Measurements from ENCODE around the gene FBXO11.
"Not testable (repeated sequence)": the region's sequence is repeated elsewhere in the genome, so short reads cannot be mapped to it uniquely, and the experiment has no call there.

FBXO11 gene

DNA sequence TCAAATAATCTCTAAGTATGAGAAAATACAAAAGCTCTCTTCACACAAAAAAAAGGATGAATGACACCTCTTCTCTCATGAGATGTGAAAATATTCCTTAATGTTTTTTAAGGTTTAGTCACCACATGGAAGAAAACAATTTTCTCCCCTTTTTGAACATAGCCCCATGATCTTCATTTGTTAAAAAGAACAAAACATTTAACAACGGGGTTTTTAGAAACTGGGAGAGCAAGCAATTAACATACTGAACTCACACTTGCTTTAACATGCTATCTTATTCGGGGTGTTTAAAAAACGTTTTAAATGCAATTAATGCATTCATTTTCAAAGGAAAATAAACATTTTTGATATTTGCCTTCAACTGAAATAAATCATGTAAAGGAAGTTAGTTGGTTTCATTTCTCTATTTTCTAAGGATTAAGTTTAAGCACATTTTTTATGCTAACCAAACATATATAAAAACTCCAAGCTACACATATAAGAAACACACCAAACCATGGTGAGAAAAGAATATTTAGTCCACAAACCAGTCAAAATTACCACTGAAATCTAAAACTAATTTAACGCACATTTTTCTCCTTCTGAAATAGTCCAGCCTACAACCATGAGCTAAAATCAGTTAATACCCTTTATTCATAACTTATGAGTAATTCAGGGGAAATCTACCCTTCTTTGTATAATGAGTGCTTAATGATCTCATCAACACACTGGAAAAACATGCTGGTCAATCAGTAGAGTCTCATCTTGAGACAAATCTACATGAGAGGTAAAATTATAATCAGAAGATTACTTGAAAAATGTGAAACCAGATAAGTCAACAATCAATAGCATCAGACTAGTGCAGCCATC lies 8.2 kb downstream of the FBXO11 start:
- no peak for DNase-seq

DNA sequence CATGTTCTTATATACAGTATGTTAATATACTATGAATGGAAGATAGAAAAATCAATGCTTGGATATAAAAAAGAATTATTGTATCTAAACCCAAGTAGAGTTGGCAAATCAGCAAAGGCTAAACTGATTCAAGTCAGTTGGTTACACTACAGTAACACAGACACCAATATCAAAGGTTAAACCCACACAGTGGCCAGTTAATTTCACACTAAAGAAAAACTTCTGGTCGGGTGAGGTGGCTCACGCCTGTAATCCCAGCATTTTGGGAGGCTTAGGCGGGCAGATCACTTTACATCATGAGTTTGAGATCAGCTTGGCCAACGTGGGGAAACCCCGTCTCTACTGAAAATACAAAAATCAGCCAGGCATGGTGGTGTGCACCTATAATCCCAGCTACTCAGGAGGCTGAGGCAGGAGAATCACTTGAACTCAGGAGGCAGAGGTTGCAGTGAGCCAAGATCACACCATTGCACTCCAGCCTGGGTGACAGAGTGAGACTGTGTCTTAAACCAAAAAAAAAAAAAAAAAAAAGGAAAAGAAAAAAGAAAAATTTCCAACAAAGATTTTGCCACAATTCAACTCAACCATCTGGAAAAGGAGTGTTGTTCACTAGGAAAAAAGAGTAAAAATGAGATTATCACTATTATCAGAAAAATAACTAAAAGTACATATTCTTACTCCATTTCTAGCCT lies 9.0 kb downstream of the FBXO11 start:
- not testable (repeated sequence) for DNase-seq

DNA sequence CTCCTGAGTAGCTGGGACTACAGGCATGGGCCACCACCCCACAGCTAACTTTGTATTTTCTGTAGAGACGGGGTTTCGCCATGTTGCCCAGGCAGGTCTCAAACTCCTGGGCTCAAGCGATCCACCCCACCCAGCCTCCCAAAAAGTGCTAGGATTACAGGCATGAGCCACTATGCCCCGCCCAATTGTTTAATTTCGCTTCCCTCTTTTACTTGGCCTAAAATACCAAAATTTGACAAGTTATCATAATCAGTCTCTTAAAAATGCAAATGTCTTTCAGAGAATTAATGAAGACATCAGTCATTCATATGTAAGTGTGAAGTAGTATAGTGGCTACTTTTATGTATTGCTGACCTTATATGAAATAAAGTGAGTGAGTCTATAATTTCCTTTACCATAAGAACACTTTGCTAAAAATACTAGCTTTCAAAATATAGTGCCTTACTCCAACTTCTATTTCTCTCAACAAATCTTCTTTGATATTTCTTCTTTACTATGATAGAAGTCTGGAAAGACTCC lies 9.8 kb downstream of the FBXO11 start:
- DNase-seq, result no peak

DNA sequence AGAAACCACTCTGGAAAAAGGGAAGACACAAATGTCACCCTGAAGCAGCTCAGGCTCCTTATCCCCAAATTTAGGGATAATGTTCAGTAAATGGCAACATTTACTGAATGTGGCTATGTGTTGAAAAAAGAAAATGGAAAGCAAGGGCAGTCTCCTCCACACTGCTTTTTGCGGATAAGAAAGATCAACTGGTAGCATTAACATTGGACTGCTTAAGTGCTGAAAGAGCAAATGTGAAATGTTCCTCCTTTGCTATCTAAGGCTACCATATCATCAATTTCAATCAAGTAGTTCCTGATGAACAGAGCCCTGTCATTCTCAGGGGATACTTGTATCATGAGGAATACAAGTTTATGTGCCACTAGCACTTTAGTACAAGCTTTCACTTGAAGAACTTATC lies 12.5 kb downstream of the FBXO11 start:
- no peak for DNase-seq

DNA sequence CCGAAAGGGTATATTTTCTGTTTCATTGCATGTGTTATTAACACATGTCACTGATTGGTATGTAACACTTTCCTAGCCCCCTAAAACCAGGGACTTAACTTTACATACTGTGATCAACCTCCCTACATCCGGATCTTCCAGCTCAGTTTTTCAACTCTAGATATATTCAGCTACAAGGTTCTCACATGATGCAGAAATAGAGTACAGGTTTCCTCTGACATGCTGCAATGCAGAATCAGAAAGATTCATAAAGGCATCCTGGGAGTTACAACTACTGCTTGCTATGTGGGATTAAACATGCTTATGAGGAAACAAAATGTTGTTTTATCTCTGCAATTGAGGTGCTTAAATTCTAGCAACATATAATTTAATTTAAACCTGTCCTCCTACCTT lies 14.0 kb downstream of the FBXO11 start:
- DNase-seq, result no peak

DNA sequence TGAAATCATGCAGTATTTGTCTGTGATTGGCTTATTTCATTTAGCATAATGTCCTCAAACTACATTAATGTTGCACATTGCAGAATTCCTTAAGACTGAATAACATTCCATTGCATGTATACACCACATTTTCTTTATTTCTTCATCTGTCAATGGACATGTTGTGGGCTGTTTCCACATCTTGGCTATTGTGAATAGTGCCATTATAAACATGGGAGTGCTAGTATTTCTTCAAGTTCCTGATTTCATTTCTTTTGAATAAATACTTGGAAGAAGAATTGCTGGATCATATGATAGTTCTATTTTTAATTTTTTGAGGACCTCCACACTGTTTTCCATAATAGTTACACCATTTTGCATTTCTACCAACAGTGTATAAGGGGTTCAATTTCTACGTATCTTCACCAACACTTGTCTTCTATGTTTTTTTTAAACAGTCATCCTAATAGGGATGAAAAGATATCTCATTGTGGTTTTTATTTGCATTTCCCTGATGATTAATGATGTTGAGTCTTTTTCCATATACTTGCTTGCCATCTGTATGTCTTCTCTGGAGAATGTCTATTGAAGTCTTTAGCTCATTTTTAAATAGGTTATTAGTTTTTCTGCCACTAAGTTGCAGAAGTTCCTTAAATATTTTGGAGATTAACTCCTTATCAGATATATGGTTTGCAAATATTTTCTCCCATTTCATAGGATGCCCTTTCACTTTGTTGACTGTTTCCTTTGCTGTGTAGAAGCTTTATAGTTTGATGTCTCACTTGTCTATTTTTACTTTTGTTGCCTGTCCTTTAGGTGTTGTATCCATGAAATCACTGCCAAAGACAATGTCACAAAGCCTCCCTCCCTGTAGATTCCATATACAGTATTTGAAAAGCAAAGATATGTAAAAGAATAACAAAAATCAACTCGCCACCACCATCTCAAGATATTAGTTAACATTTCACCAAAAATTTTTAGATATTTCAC lies 14.6 kb downstream of the FBXO11 start:
- no peak for DNase-seq

DNA sequence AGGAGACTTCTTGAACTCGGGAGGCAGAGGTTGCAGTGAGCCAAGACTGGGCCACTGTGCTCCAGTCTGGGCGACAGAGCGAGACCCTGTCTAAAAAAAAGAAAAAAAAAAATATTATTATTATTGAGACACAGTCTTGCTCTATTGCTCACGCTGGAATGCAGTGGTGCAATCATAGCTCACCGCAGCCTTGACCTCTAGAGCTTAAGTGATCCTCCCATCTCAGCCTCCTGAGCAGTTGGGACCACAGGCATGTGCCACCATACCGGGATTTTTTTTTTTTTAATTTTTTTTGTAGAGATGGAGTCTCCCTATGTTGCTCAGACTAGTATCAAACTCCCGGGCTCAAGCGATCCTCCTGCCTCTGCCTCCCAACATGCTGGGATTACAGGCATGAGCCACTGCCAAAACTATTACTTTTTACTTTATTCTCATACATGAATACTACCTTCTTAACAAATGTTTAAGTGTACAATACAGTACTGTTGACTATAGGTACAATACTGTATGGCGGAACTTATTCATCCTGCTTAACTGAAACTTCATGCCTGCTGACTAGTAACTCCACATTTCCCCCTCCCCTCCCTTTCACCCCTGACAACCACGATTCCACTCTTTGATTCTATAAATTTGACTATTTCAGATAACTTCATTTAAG lies 15.5 kb downstream of the FBXO11 start:
- no peak for DNase-seq

DNA sequence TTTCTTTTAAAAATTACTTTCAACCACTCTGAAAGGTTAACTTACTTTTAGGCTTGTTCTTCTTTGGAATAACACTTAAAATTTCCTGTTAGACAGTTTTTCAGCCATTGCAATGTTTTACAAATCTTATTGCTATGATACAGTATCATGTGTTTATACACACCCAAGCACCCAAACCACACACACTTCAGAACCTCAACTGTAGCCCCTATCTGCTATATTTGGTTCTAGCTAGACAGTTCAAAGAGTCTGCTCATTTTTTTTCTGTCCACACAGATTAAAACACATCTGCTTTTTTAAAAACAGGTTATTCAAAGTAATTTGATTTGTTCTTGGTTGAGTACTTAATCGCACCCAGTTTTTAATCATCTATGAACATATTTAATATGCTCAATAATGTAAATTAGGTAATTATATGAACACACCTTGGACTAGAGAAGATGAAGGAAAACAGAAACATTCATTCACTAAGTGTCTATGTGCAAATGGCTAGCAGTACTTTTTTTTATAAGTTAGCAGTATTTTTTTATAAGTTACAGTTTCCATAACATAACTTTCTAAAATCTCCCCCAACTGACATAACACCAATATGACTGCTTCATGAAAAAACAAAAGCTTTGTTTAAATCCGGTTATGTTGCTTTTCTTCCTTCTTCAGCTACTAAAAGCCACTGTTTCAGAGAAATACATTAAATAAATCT lies 17.6 kb downstream of the FBXO11 start:
- DNase-seq, result no peak

DNA sequence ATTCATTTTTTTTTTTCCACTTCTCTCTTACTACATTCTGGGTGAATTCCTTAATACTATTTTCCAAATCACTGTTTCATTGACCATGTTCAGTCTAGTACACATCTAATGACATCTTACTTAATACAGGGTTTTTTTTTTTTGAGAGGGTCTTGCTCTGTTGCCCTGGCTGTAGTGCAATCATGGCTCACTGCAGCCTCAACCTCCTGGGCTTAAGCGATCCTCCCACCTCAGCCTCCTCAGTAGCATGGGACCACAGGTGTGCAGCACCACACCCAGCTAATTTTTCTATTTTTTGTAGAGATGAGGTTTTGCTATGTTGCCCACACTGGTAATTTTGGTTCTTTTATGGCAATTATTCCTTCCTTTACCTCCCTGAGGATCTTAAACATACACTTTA lies 29.4 kb downstream of the FBXO11 start:
- DNase-seq, result no peak

DNA sequence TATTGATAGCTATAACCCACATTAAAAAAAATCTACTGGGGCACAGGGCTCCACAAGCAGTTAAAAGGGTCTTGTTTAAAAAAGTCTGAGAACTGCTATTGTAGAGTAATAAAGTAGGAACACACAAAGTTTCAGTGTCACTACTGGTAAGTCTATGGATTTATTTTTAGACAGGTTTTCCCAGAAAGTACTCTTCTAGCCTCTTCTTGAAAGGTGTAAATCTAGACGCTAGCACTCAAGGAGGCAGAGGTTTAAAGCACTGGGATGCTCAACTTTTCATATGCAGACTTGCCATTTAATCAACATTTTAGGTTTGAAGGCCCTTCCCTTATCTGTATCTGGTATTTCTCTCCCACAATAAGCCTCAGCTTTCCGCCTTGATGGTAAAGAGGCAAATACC lies 33.4 kb downstream of the FBXO11 start:
- DNase-seq, result no peak

DNA sequence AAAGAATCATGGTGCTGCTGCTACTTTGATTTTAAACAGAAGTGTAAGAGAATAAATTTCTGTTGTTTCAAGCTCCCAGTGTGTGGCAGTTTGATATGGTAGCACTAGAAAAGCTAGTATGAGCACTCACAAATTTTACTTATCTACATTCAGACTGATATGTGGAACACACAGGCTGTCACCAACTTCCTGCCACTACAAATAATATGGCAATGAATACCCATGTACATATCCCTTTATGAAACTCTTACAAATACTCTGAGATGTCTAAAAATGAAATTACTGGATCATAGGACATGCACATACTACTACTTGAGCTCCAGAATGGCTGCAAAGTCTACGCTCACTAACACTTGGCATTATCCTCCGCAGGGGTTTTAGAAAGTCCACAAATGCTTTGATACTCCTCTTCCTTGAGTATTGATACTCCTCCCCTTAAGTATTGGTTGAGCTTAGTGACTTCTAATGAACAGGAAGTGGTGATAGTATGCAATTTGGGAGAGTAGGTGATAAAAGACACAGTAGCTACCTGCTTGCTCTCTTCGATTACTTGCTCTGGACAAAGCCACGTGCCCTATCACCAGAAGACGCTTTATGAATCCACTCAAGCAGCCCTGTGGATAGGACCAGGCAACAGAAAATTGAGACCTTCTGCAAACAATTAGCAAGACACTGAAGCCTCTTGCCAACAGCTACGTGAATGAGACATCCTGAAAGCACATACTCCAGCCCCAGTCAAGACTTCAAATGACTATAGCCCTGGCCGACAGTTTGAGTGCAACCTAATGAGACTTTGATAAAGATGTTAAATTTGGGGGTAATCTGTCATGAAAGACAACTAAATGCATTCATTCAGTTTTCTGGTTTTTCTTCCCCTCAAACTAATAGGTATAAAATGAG lies 35.4 kb downstream of the FBXO11 start:
- DNase-seq, result no peak

DNA sequence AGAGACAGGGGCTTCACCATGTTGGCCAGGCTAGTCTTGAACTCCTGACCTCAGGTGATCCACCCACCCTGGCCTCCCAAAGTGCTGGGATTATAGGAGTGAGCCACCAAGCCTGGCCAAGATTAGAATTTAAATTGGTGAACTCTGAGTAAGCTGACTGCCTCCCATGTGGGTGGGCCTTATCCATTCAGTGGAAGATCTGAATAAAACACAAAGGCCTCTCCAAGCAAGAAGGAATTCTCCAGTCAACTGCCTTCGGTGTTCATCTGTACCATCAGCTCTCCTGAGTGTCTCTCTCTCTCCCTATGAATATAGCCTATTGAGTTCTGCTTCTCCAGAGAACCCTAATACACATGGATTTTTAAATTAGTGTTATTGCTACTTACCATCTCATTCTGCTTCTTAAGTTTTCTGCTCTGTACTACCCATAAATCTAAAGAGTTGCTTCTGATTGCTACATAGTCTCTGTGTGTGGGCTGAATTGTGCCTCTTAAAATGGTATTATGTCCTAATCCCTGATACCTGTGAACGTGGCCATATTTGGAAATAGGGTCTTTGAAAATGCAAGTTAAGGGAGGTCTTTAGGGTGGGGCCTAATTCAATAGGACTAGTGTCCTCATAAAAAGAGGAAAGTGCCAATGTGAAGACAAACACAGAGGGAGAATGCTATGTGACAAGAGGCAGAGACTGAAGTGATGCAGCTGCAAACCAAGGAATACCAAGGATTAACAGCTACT lies 36.3 kb downstream of the FBXO11 start:
- no peak for DNase-seq

DNA sequence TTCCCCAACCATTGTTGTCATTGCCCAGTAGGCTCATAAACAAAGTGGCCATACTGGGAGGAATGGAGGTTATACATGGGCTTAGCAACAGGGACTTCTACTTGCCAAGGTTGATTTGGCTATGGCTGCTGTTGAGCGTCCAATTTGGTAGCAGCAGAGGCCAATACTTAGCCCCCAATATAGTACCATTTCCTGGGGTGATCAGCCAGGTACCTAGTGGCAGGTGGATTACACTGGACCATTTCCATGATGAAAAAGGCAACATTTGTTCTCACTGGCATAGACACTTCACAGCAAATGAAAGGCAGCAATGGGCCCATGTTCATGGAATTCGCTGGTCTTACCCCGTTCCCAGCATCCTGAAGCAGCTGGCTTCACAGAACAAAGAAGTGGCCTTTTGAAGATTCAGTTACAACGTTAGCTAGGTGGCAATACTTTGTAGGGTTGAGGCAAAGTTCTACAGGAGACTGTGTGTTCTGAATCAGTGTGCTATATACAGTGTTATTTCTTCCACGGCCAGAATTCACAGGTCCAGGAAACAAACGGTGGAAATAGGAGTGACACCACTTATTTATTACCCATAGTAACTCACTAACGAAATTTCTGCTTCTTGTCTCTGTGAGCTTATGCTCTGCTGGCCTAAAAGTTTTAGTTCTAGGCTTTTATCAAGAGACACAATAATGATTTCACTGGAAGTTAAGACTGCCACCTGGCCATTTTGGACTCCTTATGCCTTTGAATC lies 37.5 kb downstream of the FBXO11 start:
- DNase-seq, result no peak

DNA sequence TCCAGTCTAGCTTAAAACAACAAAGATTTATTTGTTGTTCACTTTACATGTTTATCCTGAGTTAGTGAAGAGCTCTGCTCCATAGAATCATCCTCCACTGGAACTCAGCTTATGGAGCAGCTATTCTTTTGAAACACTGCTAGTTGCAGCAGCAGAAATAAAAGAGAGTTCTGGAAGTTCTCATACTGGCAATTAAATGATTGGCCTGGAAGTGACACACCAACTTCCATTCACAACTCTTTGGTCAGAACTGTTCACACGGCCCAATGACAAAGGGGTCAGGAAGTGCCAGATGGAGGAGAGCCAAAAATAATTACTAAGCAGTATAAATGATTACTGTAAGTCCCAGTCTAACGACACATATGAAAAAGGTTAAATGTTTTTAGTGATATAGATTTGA lies 39.1 kb downstream of the FBXO11 start:
- no peak for DNase-seq

DNA sequence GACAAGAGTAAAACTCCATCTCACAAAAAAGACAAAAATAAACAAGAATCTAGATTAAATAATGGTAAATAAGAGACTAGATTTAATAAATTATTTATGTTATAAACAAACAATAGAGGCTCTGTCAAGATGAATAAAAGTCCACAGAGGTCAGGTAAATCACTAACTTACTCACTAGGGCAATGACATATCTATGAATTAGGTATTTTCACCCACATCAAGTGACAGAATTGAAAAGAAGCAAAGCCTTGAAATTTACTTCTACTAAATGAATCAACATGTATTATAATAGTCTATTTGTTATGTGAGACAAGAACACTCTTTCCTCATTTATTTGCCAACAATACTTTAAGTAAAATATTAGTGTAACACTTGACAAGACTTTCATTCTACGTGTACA lies 41.7 kb downstream of the FBXO11 start:
- no peak for DNase-seq

DNA sequence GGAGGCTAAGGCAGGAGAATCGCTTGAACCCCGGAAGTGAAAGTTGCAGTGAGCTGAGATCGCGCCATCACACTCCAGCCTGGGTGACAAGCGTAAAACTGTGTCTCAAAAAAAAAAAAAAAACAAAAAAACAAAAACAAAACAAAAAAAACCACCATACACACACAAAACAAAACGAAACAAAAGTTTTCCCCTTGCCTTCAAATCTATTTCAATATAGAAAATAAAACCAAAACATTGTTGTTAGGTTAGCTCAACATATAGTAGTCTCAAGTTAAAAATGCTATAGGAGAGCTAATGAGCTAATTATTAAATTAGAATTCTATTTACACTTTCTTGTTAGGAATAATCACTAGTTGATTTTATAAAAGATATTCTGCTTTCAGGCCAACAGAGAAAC lies 43.3 kb downstream of the FBXO11 start:
- DNase-seq, result no peak

DNA sequence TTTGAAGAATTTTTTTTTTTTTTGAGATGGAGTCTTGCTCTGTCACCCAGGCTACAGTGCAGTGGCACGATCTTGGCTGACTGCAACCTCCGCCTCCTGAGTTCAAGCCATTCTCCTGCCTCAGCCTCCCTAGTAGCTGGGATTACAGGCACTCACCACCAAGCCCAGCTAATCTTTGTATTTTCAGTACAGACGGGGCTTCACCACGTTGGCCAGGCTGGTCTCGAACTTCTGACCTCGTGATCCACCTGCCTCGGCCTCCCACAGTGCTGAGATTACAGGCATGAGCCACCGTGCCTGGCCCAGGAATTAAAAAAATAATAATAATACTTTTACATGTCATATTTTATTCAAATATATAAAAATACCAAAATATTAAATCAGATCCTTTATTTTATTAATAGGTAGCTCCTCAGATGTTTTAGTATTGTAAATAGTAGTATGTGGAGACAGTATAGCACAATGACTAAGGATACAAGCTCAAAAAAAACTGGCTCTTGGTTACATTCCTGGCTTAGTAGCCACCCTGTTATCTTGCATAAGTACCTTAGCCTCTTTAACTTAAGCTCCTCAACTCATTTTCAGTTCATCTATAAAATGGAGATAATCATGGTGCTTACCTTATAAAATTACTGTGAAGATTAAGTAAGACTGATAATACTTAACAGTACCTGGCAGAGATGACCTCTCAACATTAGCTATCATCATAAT lies 53.1 kb downstream of the FBXO11 start:
- not testable (repeated sequence) for DNase-seq

DNA sequence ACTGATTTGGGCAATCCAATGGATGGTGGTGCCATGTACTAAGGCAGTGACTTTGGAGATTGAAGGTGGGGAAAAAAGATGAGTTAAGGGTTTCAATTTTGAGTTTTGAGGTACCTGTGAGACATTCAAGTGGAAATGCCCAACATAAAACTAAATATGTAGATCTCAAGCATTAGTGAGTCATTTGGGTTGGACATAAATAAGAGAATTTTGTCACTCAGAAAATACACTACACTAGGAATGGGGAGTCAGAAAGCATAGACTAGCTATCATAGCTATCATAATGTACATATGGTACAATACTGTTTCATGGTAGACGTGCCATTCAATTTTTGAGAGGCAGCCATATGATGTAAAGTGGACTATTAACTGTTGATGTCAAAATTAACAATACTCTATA lies 56.1 kb downstream of the FBXO11 start:
- no peak for DNase-seq

DNA sequence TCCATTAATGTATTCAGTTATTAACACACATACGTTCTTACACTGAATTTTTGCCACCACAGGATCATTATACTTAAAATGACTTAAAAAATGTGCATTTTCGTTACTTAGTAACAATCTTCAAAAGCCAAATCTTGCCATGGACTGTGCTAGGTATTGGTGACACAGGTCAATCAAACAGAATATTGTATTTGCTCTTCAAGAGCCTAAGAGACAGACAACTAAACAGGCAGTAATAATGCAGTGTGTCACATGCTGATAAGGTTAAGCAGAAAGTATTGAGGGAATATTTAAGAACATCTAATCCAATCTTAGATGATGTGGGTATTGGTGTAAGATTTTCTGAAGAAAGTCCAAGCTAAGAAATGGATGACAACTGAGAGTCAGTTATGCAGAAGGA lies 56.9 kb downstream of the FBXO11 start:
- no peak for DNase-seq

Data from SHP77 (cell line).